ENCODE data around the gene PAX9.

GRCh38 chr14:36658123-36659009 lies 3.3 kb upstream of the PAX9 start:
- TF ChIP-seq CTCF (IDR thresholded peaks at IDR 0.05) (no peak), POLR2A (IDR thresholded peaks at IDR 0.05) (no peak)

Measured in heart left ventricle (tissue), 13 donors.